H9 (cell line): Measurements from ENCODE around the gene VPS33A. TPM values are rescaled to one million over a fixed set of nuclear protein-coding genes. Genes with fewer than 3 reads are reported as not detected.

ENCODE experiments used
- DNase-seq: peaks from one replicate; pipeline ENCODE4 v3.0.0-alpha.2; 2017
- H2AFZ ChIP-seq: one replicate; pipeline ENCODE4 v1.6.1; 2013; ENCODE audit warnings: mild to moderate bottlenecking, low read length, control low read depth, moderate library complexity
- H2AK5ac ChIP-seq: 2 replicates; pipeline ENCODE4 v1.6.1; 2013; ENCODE audit warnings: low read length, control low read depth, mixed read lengths; ENCODE audit not compliant: insufficient read length
- H2BK120ac ChIP-seq: one replicate; pipeline ENCODE4 v1.6.1; 2013; ENCODE audit warnings: low read depth, mild to moderate bottlenecking, low read length, control low read depth, inconsistent platforms; ENCODE audit not compliant: poor library complexity, severe bottlenecking
- H2BK12ac ChIP-seq: 2 replicates; pipeline ENCODE4 v1.6.1; 2013; ENCODE audit warnings: low read length, control low read depth, mixed read lengths, low read depth; ENCODE audit not compliant: insufficient read length
- H2BK15ac ChIP-seq: 2 replicates; pipeline ENCODE4 v1.6.1; 2013; ENCODE audit warnings: low read depth, low read length, control low read depth
- H2BK20ac ChIP-seq: one replicate; pipeline ENCODE4 v1.6.1; 2013; ENCODE audit warnings: low read depth, mild to moderate bottlenecking, low read length, control low read depth, inconsistent platforms; ENCODE audit not compliant: poor library complexity, severe bottlenecking
- H2BK5ac ChIP-seq: 2 replicates; pipeline ENCODE4 v1.6.1; 2013; ENCODE audit warnings: low read length, control low read depth, mixed read lengths; ENCODE audit not compliant: insufficient read length
- H3K14ac ChIP-seq: 2 replicates; pipeline ENCODE4 v1.6.1; 2013; ENCODE audit warnings: low read length, control low read depth; ENCODE audit not compliant: insufficient read depth
- H3K18ac ChIP-seq: 2 replicates; pipeline ENCODE4 v1.6.1; 2013; ENCODE audit warnings: low read depth, mild to moderate bottlenecking, mixed read lengths, low read length, control low read depth; ENCODE audit not compliant: insufficient read length
- H3K23ac ChIP-seq: 2 replicates; pipeline ENCODE4 v1.6.1; 2013; ENCODE audit warnings: low read length, control low read depth, mixed read lengths, low read depth; ENCODE audit not compliant: insufficient read length
- H3K23me2 ChIP-seq: 2 replicates; pipeline ENCODE4 v1.6.1; 2013; ENCODE audit warnings: low read depth, mild to moderate bottlenecking, mixed read lengths, low read length, control low read depth; ENCODE audit not compliant: insufficient read length, poor library complexity, severe bottlenecking
- H3K27ac ChIP-seq: 2 replicates; pipeline ENCODE4 v1.5.1; 2013; ENCODE audit warnings: low read length, control low read depth, mixed read lengths, low read depth; ENCODE audit not compliant: insufficient read length
- H3K27me3 ChIP-seq: 2 replicates; pipeline ENCODE4 v1.6.1; 2013; ENCODE audit warnings: low read length, control low read depth, inconsistent platforms; ENCODE audit not compliant: insufficient read depth
- H3K4ac ChIP-seq: 2 replicates; pipeline ENCODE4 v1.6.1; 2013; ENCODE audit warnings: low read depth, mild to moderate bottlenecking, control low read depth, inconsistent platforms, low read length, moderate library complexity
- H3K4me1 ChIP-seq: 2 replicates; pipeline ENCODE4 v1.6.1; 2013; ENCODE audit warnings: low read length, control low read depth, inconsistent platforms; ENCODE audit not compliant: insufficient read depth
- H3K4me2 ChIP-seq: 2 replicates; pipeline ENCODE4 v1.6.1; 2013; ENCODE audit warnings: low read length, control low read depth, mixed read lengths; ENCODE audit not compliant: insufficient read length, insufficient read depth
- H3K56ac ChIP-seq: 2 replicates; pipeline ENCODE4 v1.6.1; 2013; ENCODE audit warnings: low read depth, mild to moderate bottlenecking, mixed read lengths, low read length, control low read depth; ENCODE audit not compliant: insufficient read length
- H3K79me1 ChIP-seq: 2 replicates; pipeline ENCODE4 v1.6.1; 2013; ENCODE audit warnings: low read depth, mild to moderate bottlenecking, moderate library complexity, low read length, control low read depth, inconsistent platforms; ENCODE audit not compliant: insufficient read depth, poor library complexity, severe bottlenecking
- H3K79me2 ChIP-seq: 2 replicates; pipeline ENCODE4 v1.6.1; 2013; ENCODE audit warnings: low read length, control low read depth, inconsistent platforms; ENCODE audit not compliant: insufficient read depth
- H3K9ac ChIP-seq: 2 replicates; pipeline ENCODE4 v1.6.1; 2013; ENCODE audit warnings: low read length, control low read depth, mixed read lengths; ENCODE audit not compliant: insufficient read length; ENCODE audit errors: extremely low read depth
- H3K9me3 ChIP-seq: one replicate; pipeline ENCODE4 v1.6.1; 2013; ENCODE audit warnings: low read depth, low read length, inconsistent platforms; ENCODE audit not compliant: control insufficient read depth
- H3T11ph ChIP-seq: one replicate; pipeline ENCODE4 v1.6.1; 2013; ENCODE audit warnings: mild to moderate bottlenecking, low read length, control low read depth, inconsistent platforms
- H4K20me1 ChIP-seq: one replicate; pipeline ENCODE4 v1.6.1; 2013; ENCODE audit not compliant: control insufficient read depth, insufficient read length, insufficient read depth
- H4K5ac ChIP-seq: 2 replicates; pipeline ENCODE4 v1.6.1; 2013; ENCODE audit warnings: low read depth, mild to moderate bottlenecking, mixed read lengths, low read length, control low read depth; ENCODE audit not compliant: insufficient read length
- H4K8ac ChIP-seq: replicated peaks from 2 replicates; pipeline ENCODE4 v1.6.1; 2013; ENCODE audit warnings: low read length, control low read depth, mixed read lengths, low read depth; ENCODE audit not compliant: insufficient read length
- H4K91ac ChIP-seq: 2 replicates; pipeline ENCODE4 v1.6.1; 2013; ENCODE audit warnings: low read depth, mild to moderate bottlenecking, moderate library complexity, mixed read lengths, low read length, control low read depth; ENCODE audit not compliant: insufficient read length
- H3K27ac Mint-ChIP-seq, 3 experiments: 2 replicates in 2 of 3; 3 replicates in 1 of 3; pipeline ENCODE4 v1.8.0; 2020 to 2021; ENCODE audit warnings: mixed read lengths in 3 of 3, mild to moderate bottlenecking in 1 of 3, moderate library complexity in 1 of 3
- H3K27me3 Mint-ChIP-seq: 2 replicates; pipeline ENCODE4 v1.8.0; 2021; ENCODE audit warnings: low read depth, mild to moderate bottlenecking, moderate library complexity, mixed read lengths
- H3K36me3 Mint-ChIP-seq, 3 experiments: 2 replicates in 2 of 3; 3 replicates in 1 of 3; pipeline ENCODE4 v1.8.0; 2020 to 2021; ENCODE audit warnings: low read depth in 3 of 3, mixed read lengths in 3 of 3; ENCODE audit not compliant: insufficient read depth in 1 of 3
- H3K4me1 Mint-ChIP-seq, 2 experiments: 2 replicates each; pipeline ENCODE4 v1.8.0; 2020; ENCODE audit warnings: mixed read lengths in 2 of 2
- H3K4me3 Mint-ChIP-seq, 2 experiments: 2 replicates in 1 of 2; 3 replicates in 1 of 2; pipeline ENCODE4 v1.8.0; 2020 to 2021; ENCODE audit warnings: mild to moderate bottlenecking in 2 of 2, mixed read lengths in 2 of 2, moderate library complexity in 1 of 2
- H3K9me3 Mint-ChIP-seq, 2 experiments: 2 replicates in 1 of 2; 3 replicates in 1 of 2; pipeline ENCODE4 v1.8.0; 2020; ENCODE audit warnings: mild to moderate bottlenecking in 2 of 2, mixed read lengths in 2 of 2, moderate library complexity in 1 of 2
- WGBS: extraction: QIAGEN DNeasy Blood & Tissue Kit; methylation state at CpG from one replicate; pipeline ENCODE4 v1.1.7; 2013; ENCODE audit warnings: missing lambda C conversion rate, low lambda C conversion rate, mixed read lengths; ENCODE audit not compliant: insufficient read length; ENCODE audit errors: extremely low coverage; 5-methylcytosine and 5-hydroxymethylcytosine counted together
- total RNA-seq: library from RNA; stranded (reverse); gene quantifications from 2 replicates; pipeline ENCODE4 v1.2.1, GENCODE V29; 2021
- TF ChIP-seq, protein P1 (sequence below): fragments of 200-600 bp; sonication (generic); conservative IDR thresholded peaks from 3 replicates; pipeline ENCODE4 v1.8.0; 2021; ENCODE audit warnings: antibody characterized with exemption, mild to moderate bottlenecking

Gene VPS33A
- total RNA-seq, 1 experiment from 2014 or later: 45.9 TPM

DNA sequence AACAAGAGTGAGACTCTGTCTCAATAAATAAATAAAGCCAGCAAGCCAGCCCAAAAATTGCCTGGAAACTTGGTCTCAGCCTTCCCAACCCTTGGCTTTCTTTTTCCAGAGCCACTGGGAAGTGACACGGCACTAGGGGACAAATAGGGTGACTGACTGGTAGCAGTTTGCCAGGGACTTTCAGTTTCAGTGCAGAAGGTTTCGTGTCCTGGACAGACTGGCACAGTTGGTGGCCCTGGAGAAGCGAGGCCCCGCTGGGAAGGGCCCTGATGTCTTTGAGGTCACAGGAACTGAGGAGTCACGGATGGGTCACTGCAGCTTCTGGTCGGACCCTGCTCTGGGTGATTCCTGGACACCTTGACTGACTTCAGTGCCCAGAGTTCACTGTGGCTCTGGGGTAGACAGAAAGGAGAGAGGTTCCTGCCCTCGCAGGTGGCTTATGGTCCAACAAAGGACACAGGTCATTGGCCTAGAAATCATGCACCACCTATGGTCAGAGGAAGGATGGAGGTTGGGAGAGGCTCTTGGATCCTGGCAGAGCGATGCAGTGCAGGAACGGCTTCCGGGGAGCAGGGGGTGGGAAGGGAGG lies 80.7 kb downstream of the VPS33A start:
- no peak overlapping the region for H2BK20ac ChIP-seq
- H3K23me2 ChIP-seq: no peaks in the 10 kb centered on the region
- no peak overlapping the region for H2AFZ ChIP-seq
- no peaks in the 10 kb centered on the region for H3K79me2 ChIP-seq
- H2BK5ac ChIP-seq: no peak overlapping the region
- Mint-ChIP-seq H3K27ac (no peak overlapping the region), H3K36me3 (no peaks in the 10 kb centered on the region; a peak in 1 of 7 replicates), H3K4me3 (no peak overlapping the region), H3K9me3 (no peaks in the 10 kb centered on the region; a peak in 1 of 5 replicates), H3K4me1 (peaks cover 3 to 8% of the 10 kb centered on the region in 2 experiments; a peak in 2 of 4 replicates), H3K27me3 (peaks cover 28% of the 10 kb centered on the region)
- no peak overlapping the region for H2BK120ac ChIP-seq
- H3T11ph ChIP-seq: no peak overlapping the region
- WGBS: no CpG with 5 or more reads among the region's 10 CpGs
- no peak overlapping the region for H2BK15ac ChIP-seq
- no peak overlapping the region for H3K23ac ChIP-seq
- no peaks in the 10 kb centered on the region for H3K27me3 ChIP-seq
- no peak overlapping the region for H3K56ac ChIP-seq
- no peak overlapping the region for H2BK12ac ChIP-seq
- TF ChIP-seq, protein P1, sequence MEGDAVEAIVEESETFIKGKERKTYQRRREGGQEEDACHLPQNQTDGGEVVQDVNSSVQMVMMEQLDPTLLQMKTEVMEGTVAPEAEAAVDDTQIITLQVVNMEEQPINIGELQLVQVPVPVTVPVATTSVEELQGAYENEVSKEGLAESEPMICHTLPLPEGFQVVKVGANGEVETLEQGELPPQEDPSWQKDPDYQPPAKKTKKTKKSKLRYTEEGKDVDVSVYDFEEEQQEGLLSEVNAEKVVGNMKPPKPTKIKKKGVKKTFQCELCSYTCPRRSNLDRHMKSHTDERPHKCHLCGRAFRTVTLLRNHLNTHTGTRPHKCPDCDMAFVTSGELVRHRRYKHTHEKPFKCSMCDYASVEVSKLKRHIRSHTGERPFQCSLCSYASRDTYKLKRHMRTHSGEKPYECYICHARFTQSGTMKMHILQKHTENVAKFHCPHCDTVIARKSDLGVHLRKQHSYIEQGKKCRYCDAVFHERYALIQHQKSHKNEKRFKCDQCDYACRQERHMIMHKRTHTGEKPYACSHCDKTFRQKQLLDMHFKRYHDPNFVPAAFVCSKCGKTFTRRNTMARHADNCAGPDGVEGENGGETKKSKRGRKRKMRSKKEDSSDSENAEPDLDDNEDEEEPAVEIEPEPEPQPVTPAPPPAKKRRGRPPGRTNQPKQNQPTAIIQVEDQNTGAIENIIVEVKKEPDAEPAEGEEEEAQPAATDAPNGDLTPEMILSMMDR: no peak
- H3K14ac ChIP-seq: no peak overlapping the region
- no peak overlapping the region for H4K91ac ChIP-seq
- DNase-seq: no peak
- no peak overlapping the region for H2AK5ac ChIP-seq
- H4K8ac ChIP-seq: no peak overlapping the region
- no peak overlapping the region for H3K4ac ChIP-seq
- no peak overlapping the region for H3K4me2 ChIP-seq
- peaks cover 3% of the 10 kb centered on the region for H4K20me1 ChIP-seq
- H3K18ac ChIP-seq: no peak overlapping the region
- no peak overlapping the region for H3K9ac ChIP-seq
- no peaks in the 10 kb centered on the region for H3K79me1 ChIP-seq
- H3K9me3 ChIP-seq: no peaks in the 10 kb centered on the region
- H3K27ac ChIP-seq: no peak overlapping the region
- H4K5ac ChIP-seq: no peak overlapping the region
- no peaks in the 10 kb centered on the region for H3K4me1 ChIP-seq
